NCI-H1048 (cell line): Measurements from ENCODE around the gene FAM78B.

Source experiments
- DNase-seq: peaks from one replicate; lab custom pipeline; 2025; lab: John Stamatoyannopoulos, UW

The FAM78B gene

GRCh38 chr1:166117776-166118175 is 49.0 kb downstream of the FAM78B start:
- no peak for DNase-seq

GRCh38 chr1:166116026-166116425 is 50.8 kb downstream of the FAM78B start:
- no peak for DNase-seq

GRCh38 chr1:166114419-166114818 is 52.4 kb downstream of the FAM78B start:
- DNase-seq = no peak

- DNase-seq = no peak
Measured at GRCh38 chr1:166113630-166114029, 53.2 kb downstream of the FAM78B start.

GRCh38 chr1:166113031-166113430 is 53.8 kb downstream of the FAM78B start:
- no peak for DNase-seq

GRCh38 chr1:166112425-166112824 is 54.4 kb downstream of the FAM78B start:
- no peak for DNase-seq

- no peak for DNase-seq
Measured at GRCh38 chr1:166111430-166111829, 55.4 kb downstream of the FAM78B start.

GRCh38 chr1:166090244-166090643 is 76.6 kb downstream of the FAM78B start:
- no peak for DNase-seq

GRCh38 chr1:166089804-166090203 is 77.0 kb downstream of the FAM78B start:
- no peak for DNase-seq

GRCh38 chr1:166088572-166088955 is 78.2 kb downstream of the FAM78B start:
- DNase-seq = no peak

GRCh38 chr1:166087734-166088571 is 78.8 kb downstream of the FAM78B start:
- no peak for DNase-seq

GRCh38 chr1:166086113-166086883 is 80.5 kb downstream of the FAM78B start:
- no peak for DNase-seq

- DNase-seq = no peak
Measured at GRCh38 chr1:166084613-166085012, 82.2 kb downstream of the FAM78B start.

GRCh38 chr1:166083887-166084286 is 82.9 kb downstream of the FAM78B start:
- DNase-seq = no peak

GRCh38 chr1:166082601-166083000 is 84.2 kb downstream of the FAM78B start:
- no peak for DNase-seq

- no peak for DNase-seq
Measured at GRCh38 chr1:166080967-166081870, 85.6 kb downstream of the FAM78B start.

GRCh38 chr1:166080277-166080966 is 86.4 kb downstream of the FAM78B start:
- DNase-seq = no peak

GRCh38 chr1:166079276-166079675 is 87.5 kb downstream of the FAM78B start:
- no peak for DNase-seq

GRCh38 chr1:166073489-166073888 is 93.3 kb downstream of the FAM78B start:
- DNase-seq = no peak

GRCh38 chr1:166069390-166069789 is 97.4 kb downstream of the FAM78B start:
- no peak for DNase-seq

- DNase-seq = no peak
Measured at GRCh38 chr1:166066107-166066506, 100.7 kb downstream of the FAM78B start.

- DNase-seq = no peak
Measured at GRCh38 chr1:166064951-166065350, 101.8 kb downstream of the FAM78B start.
